Measurements from ENCODE around the gene CD274. TPM values are rescaled to one million over a fixed set of nuclear protein-coding genes. Genes with fewer than 3 reads are reported as not detected.

The CD274 gene
- total RNA-seq, 1 donor from 2014 or later: not detected

DNA sequence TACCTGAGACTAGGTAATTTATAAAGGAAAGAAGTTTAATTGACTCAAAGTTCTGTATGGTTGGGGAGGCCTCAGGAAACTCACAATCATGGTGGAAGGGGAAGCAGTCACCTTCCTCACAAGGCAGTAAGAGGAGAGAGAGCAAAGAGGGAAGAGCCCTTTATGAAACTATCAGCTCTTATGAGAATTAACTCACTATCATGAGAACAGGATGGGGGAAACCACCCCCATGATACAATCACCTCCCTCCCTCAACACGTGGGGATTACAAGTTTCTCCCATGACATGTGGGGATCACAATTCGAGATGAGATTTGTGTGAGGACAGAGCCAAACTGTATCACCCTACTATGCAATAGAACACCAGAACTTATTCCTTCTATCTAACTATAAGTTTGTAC, 27.9 kb downstream of the CD274 start:
- Mint-ChIP-seq H3K4me1 (ENCODE audit: low read depth, unreplicated experiment) (no peaks in the 10 kb centered on the region), H3K27ac (ENCODE audit: unreplicated experiment) (no peak overlapping the region), H3K27me3 (ENCODE audit: unreplicated experiment) (no peaks in the 10 kb centered on the region), H3K36me3 (ENCODE audit: unreplicated experiment) (no peaks in the 10 kb centered on the region), H3K4me3 (ENCODE audit: unreplicated experiment) (no peak overlapping the region), H3K9me3 (ENCODE audit: unreplicated experiment) (no peaks in the 10 kb centered on the region)
- DNase-seq: no peak
- no peak for TF ChIP-seq CTCF (IDR thresholded peaks at IDR 0.05; ENCODE audit: partially characterized antibody, unreplicated experiment)

DNA sequence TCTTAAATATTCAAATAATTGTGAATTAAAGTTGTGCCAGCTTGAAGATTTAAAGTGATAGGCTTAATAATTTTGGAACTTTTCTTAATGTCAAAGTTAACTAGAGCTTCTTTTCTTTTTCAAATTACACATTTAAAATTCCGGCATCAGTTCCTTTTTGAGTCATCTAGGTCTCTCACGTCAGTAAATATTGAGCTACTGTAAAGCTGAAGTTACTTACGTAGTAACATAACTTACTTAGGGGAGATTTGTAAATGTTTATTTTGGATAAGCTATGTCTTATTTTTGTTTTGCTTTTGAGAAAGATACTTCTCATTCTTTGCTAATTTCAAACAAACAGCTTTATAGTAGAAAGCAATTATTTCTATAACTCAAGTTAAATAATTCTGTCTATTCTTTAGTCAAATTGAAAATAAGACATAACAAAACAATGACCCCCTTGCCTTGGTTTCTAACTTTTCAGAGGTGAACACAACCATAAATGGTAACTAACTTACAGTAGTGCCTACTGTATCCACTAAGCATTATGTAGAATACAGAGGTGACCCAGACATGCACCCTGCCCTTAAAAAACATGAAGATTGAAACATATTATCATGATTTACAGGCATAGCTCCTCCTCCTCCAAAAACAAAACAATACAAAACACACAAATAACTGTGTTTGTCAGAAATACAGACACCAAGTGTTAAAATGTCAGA, 29.8 kb downstream of the CD274 start:
- no peak for TF ChIP-seq CTCF (IDR thresholded peaks at IDR 0.05; ENCODE audit: partially characterized antibody, unreplicated experiment)
- no peak overlapping the region for H3K27ac Mint-ChIP-seq (ENCODE audit: unreplicated experiment)

GRCh38 chr9:5480919-5481318, 30.6 kb downstream of the CD274 start:
- TF ChIP-seq CTCF (IDR thresholded peaks at IDR 0.05; ENCODE audit: partially characterized antibody, unreplicated experiment): no peak
- no peaks in the 10 kb centered on the region for H3K4me1 Mint-ChIP-seq (ENCODE audit: low read depth, unreplicated experiment)
- no peaks in the 10 kb centered on the region for H3K27me3 Mint-ChIP-seq (ENCODE audit: unreplicated experiment)
- H3K27ac Mint-ChIP-seq (ENCODE audit: unreplicated experiment): no peak overlapping the region
- H3K4me3 Mint-ChIP-seq (ENCODE audit: unreplicated experiment): no peak overlapping the region
- DNase-seq: no peak
- no peaks in the 10 kb centered on the region for H3K36me3 Mint-ChIP-seq (ENCODE audit: unreplicated experiment)
- H3K9me3 Mint-ChIP-seq (ENCODE audit: unreplicated experiment): no peaks in the 10 kb centered on the region

More for the DNA sequence above, 29.8 kb downstream of the CD274 start:
- no peaks in the 10 kb centered on the region for H3K9me3 Mint-ChIP-seq (ENCODE audit: unreplicated experiment)
- no peak for DNase-seq
- H3K27me3 Mint-ChIP-seq (ENCODE audit: unreplicated experiment): no peaks in the 10 kb centered on the region
- no peaks in the 10 kb centered on the region for H3K36me3 Mint-ChIP-seq (ENCODE audit: unreplicated experiment)
- no peaks in the 10 kb centered on the region for H3K4me1 Mint-ChIP-seq (ENCODE audit: low read depth, unreplicated experiment)
- H3K4me3 Mint-ChIP-seq (ENCODE audit: unreplicated experiment): no peak overlapping the region

- Mint-ChIP-seq H3K27ac (ENCODE audit: unreplicated experiment) (no peak overlapping the region), H3K4me3 (ENCODE audit: unreplicated experiment) (no peak overlapping the region), H3K9me3 (ENCODE audit: unreplicated experiment) (no peaks in the 10 kb centered on the region), H3K36me3 (ENCODE audit: unreplicated experiment) (no peaks in the 10 kb centered on the region), H3K4me1 (ENCODE audit: low read depth, unreplicated experiment) (no peaks in the 10 kb centered on the region), H3K27me3 (ENCODE audit: unreplicated experiment) (no peaks in the 10 kb centered on the region)
- no peak for TF ChIP-seq CTCF (IDR thresholded peaks at IDR 0.05; ENCODE audit: partially characterized antibody, unreplicated experiment)
- no peak for DNase-seq
These were observed 31.1 kb downstream of the CD274 start for GRCh38 chr9:5481322-5482040.

DNA sequence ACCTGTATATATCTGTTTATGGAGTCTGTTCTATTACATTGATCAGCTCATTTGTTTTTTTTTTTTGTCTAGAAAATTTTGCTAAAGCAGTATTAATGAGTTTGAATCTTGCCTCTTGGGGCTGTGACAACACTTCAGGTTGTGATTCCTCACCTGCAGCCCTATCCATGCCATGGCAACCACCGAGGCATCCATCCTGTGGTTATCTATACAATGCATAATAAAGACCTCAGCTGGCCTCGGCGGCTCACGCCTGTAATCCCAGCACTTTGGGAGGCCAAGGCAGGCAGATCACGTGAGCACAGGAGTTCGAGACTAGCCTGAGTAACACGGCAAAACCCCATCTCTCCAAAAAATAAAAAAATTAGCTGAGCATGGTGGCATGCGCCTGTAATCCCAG, 31.9 kb downstream of the CD274 start:
- no peak for DNase-seq

More for the DNA sequence above, 31.9 kb downstream of the CD274 start:
- Mint-ChIP-seq H3K27ac (ENCODE audit: unreplicated experiment) (no peak overlapping the region), H3K36me3 (ENCODE audit: unreplicated experiment) (no peaks in the 10 kb centered on the region), H3K4me3 (ENCODE audit: unreplicated experiment) (no peak overlapping the region), H3K4me1 (ENCODE audit: low read depth, unreplicated experiment) (no peaks in the 10 kb centered on the region), H3K27me3 (ENCODE audit: unreplicated experiment) (no peaks in the 10 kb centered on the region), H3K9me3 (ENCODE audit: unreplicated experiment) (peaks cover 3% of the 10 kb centered on the region)
- TF ChIP-seq CTCF (IDR thresholded peaks at IDR 0.05; ENCODE audit: partially characterized antibody, unreplicated experiment): no peak
